ENCODE measurements around the gene TSPAN13.

The TSPAN13 gene

GRCh38 chr7:16813232-16813616 is 59.7 kb downstream of the TSPAN13 start:
- no peak for DNase-seq (ENCODE audit: low read depth)

- no peak for DNase-seq (ENCODE audit: low read depth)
These were observed 61.4 kb downstream of the TSPAN13 start for GRCh38 chr7:16815001-16815400.

- DNase-seq (ENCODE audit: low read depth): no peak
These were observed 63.3 kb downstream of the TSPAN13 start for GRCh38 chr7:16816824-16817223.

GRCh38 chr7:16817536-16817935 is 64.0 kb downstream of the TSPAN13 start:
- no peak for DNase-seq (ENCODE audit: low read depth)

GRCh38 chr7:16818732-16819131 is 65.2 kb downstream of the TSPAN13 start:
- no peak for DNase-seq (ENCODE audit: low read depth)

- DNase-seq (ENCODE audit: low read depth): no peak
These were observed 68.5 kb downstream of the TSPAN13 start for GRCh38 chr7:16822029-16822428.

- DNase-seq (ENCODE audit: low read depth): no peak
These were observed 72.5 kb downstream of the TSPAN13 start for GRCh38 chr7:16826060-16826459.

GRCh38 chr7:16833373-16833772 is 79.8 kb downstream of the TSPAN13 start:
- no peak for DNase-seq (ENCODE audit: low read depth)

Data from stimulated activated CD8-positive, alpha-beta memory T cell treated with anti-CD3 and anti-CD28 coated beads, Interleukin-7, amount 100 ng/mL, for 24 hours (primary cell).